HL-60 (cell line): Measurements from ENCODE around the gene STRIP2.
"Not testable (repeated sequence)": the region's sequence is repeated elsewhere in the genome, so short reads cannot be mapped to it uniquely, and the experiment has no call there.

ENCODE experiments used
- DNase-seq, 2 experiments: peaks; one replicate each; pipeline ENCODE4 v3.0.0-alpha.2; 2010 to 2020; ENCODE audit warnings: low read depth in 1 of 2, low spot score in 1 of 2
- H3K27ac ChIP-seq: fragments of 250-450 bp; sonication (Bioruptor Pico); replicated peaks from 2 replicates; pipeline ENCODE4 v1.5.1; 2020; ENCODE audit warnings: mild to moderate bottlenecking, moderate library complexity
- H3K27me3 ChIP-seq: fragments of 250-450 bp; sonication (Bioruptor Pico); 2 replicates; pipeline ENCODE4 v1.5.1; 2021; ENCODE audit warnings: mild to moderate bottlenecking, moderate library complexity; ENCODE audit not compliant: insufficient read depth, poor library complexity, severe bottlenecking
- H3K4me3 ChIP-seq: replicated peaks from 2 replicates; pipeline ENCODE4 v1.5.1; 2011; ENCODE audit warnings: mild to moderate bottlenecking, control low read depth, low read length; ENCODE audit not compliant: insufficient read depth
- CTCF ChIP-seq: IDR thresholded peaks from one replicate; pipeline ENCODE4 v1.5.1; 2011; ENCODE audit warnings: low read length, control low read depth, inconsistent platforms; ENCODE audit not compliant: insufficient read depth
- GABPA ChIP-seq: IDR thresholded peaks from 2 replicates; pipeline ENCODE4 v1.6.1; 2012; ENCODE audit warnings: low read depth
- POLR2AphosphoS5 ChIP-seq: IDR thresholded peaks from 2 replicates; pipeline ENCODE4 v1.6.1; 2012; ENCODE audit warnings: low read depth
- REST ChIP-seq: IDR thresholded peaks from 2 replicates; pipeline ENCODE4 v1.6.1; 2012; ENCODE audit warnings: low read depth; ENCODE audit not compliant: insufficient replicate concordance
- SPI1 ChIP-seq: IDR thresholded peaks from 2 replicates; pipeline ENCODE4 v1.6.1; 2012; ENCODE audit warnings: low read depth, mild to moderate bottlenecking, borderline replicate concordance

STRIP2 gene

GRCh38 chr7:129405527-129405926, 28.7 kb upstream of the STRIP2 start:
- Histone ChIP-seq H3K27me3 (no peaks in the 10 kb centered on the region), H3K27ac (no peak overlapping the region), H3K4me3 (no peak overlapping the region)
- TF ChIP-seq CTCF (no peak), SPI1 (no peak), GABPA (no peak), POLR2AphosphoS5 (no peak), REST (no peak)
- DNase-seq = no peak

- not testable (repeated sequence) for H3K27ac ChIP-seq, H3K4me3 ChIP-seq, DNase-seq, H3K27me3 ChIP-seq
Observed at GRCh38 chr7:129410238-129410637, 24.0 kb upstream of the STRIP2 start.

GRCh38 chr7:129412501-129412900, 21.7 kb upstream of the STRIP2 start:
- TF ChIP-seq REST (no peak), GABPA (no peak)
- no peak for DNase-seq
- no peak overlapping the region for H3K27ac ChIP-seq
- H3K4me3 ChIP-seq = no peak overlapping the region
- H3K27me3 ChIP-seq = no peaks in the 10 kb centered on the region

- DNase-seq = no peak
- H3K27me3 ChIP-seq = no peaks in the 10 kb centered on the region
- H3K27ac ChIP-seq = no peak overlapping the region
- TF ChIP-seq POLR2AphosphoS5 = no peak
- no peak for TF ChIP-seq GABPA
- no peak for TF ChIP-seq REST
- TF ChIP-seq SPI1 = no peak
- no peak for TF ChIP-seq CTCF
- no peak overlapping the region for H3K4me3 ChIP-seq
Observed at GRCh38 chr7:129417073-129417472, 17.2 kb upstream of the STRIP2 start.
